ENCODE results near the gene NFIA.

The NFIA gene

GRCh38 chr1:61442544-61442943 is 360.2 kb downstream of the NFIA start:
- Histone ChIP-seq H3K14ac (ENCODE audit: low read length in 2 of 2) (no peak overlapping the region), H2BK12ac (ENCODE audit: low read length in 2 of 2) (no peak overlapping the region), H3K9me3 (ENCODE audit: control insufficient read depth, low read length) (no peaks in the 10 kb centered on the region), H3K79me1 (replicated peaks; ENCODE audit: low read length, poor library complexity, severe bottlenecking) (no peaks in the 10 kb centered on the region), H3K18ac (ENCODE audit: low read depth in 1 of 2, low read length in 2 of 2) (no peak overlapping the region), H3K23ac (ENCODE audit: low read length in 2 of 2) (no peak overlapping the region), H2BK120ac (ENCODE audit: low read depth, low read length) (no peak overlapping the region), H3K4me2 (ENCODE audit: low read length, poor library complexity, severe bottlenecking) (no peak overlapping the region), H3K27ac (ENCODE audit: low read length, poor library complexity, severe bottlenecking) (no peak overlapping the region), H2BK15ac (ENCODE audit: low read depth, poor library complexity, severe bottlenecking) (no peak overlapping the region), H3K36me3 (ENCODE audit: control insufficient read depth in 1 of 2, insufficient read depth in 2 of 2, low read depth in 1 of 2, low read length in 2 of 2) (no peaks in the 10 kb centered on the region), H3K4ac (ENCODE audit: low read depth in 1 of 2, low read length in 2 of 2) (no peak overlapping the region), H2BK5ac (ENCODE audit: low read depth, low read length, poor library complexity, severe bottlenecking) (no peak overlapping the region), H2AK5ac (ENCODE audit: low read length, severe bottlenecking) (no peak overlapping the region), H2AFZ (ENCODE audit: low read depth, low read length) (no peak overlapping the region), H3K4me3 (ENCODE audit: insufficient read depth in 1 of 2, low read depth in 1 of 2, low read length in 2 of 2) (no peak overlapping the region), H3K9ac (ENCODE audit: low read length) (no peak overlapping the region), H4K8ac (ENCODE audit: low read length) (no peak overlapping the region), H3K4me1 (ENCODE audit: control insufficient read depth, insufficient read depth, low read depth, low read length) (peaks cover 3% of the 10 kb centered on the region), H3K27me3 (ENCODE audit: control insufficient read depth in 1 of 2, insufficient read depth in 1 of 2, low read length in 2 of 2) (peaks cover 0 to 19% of the 10 kb centered on the region in 2 experiments), H4K91ac (ENCODE audit: low read length) (no peak overlapping the region)
- WGBS, result no CpG with 5 or more reads among the region's 2 CpGs
- DNase-seq, result no peak

GRCh38 chr1:61444288-61444687 is 361.9 kb downstream of the NFIA start:
- WGBS, result 58% methylated on average over 4 of the region's 5 CpGs
- H3K36me3 ChIP-seq (ENCODE audit: control insufficient read depth in 1 of 2, insufficient read depth in 2 of 2, low read depth in 1 of 2, low read length in 2 of 2), result no peaks in the 10 kb centered on the region

GRCh38 chr1:61445269-61445825 is 363.0 kb downstream of the NFIA start:
- H3K4me2 ChIP-seq (ENCODE audit: low read length, poor library complexity, severe bottlenecking), result no peak overlapping the region
- 96% methylated on average over 5 of the region's 8 CpGs for WGBS
- no peak overlapping the region for H3K18ac ChIP-seq (ENCODE audit: low read depth in 1 of 2, low read length in 2 of 2)
- H2AK5ac ChIP-seq (ENCODE audit: low read length, severe bottlenecking), result no peak overlapping the region
- H3K14ac ChIP-seq (ENCODE audit: low read length in 2 of 2), result no peak overlapping the region
- H3K9me3 ChIP-seq (ENCODE audit: control insufficient read depth, low read length), result no peaks in the 10 kb centered on the region
- peaks cover 3% of the 10 kb centered on the region for H3K4me1 ChIP-seq (ENCODE audit: control insufficient read depth, insufficient read depth, low read depth, low read length)
- H3K23ac ChIP-seq (ENCODE audit: low read length in 2 of 2), result no peak overlapping the region
- H3K4me3 ChIP-seq (ENCODE audit: insufficient read depth in 1 of 2, low read depth in 1 of 2, low read length in 2 of 2), result no peak overlapping the region
- no peak overlapping the region for H3K9ac ChIP-seq (ENCODE audit: low read length)
- no peak overlapping the region for H2BK120ac ChIP-seq (ENCODE audit: low read depth, low read length)
- H4K8ac ChIP-seq (ENCODE audit: low read length), result no peak overlapping the region
- H3K27me3 ChIP-seq (ENCODE audit: control insufficient read depth in 1 of 2, insufficient read depth in 1 of 2, low read length in 2 of 2), result peaks cover 0 to 31% of the 10 kb centered on the region in 2 experiments
- H3K79me1 ChIP-seq (replicated peaks; ENCODE audit: low read length, poor library complexity, severe bottlenecking), result no peaks in the 10 kb centered on the region
- DNase-seq, result no peak
- no peak overlapping the region for H3K27ac ChIP-seq (ENCODE audit: low read length, poor library complexity, severe bottlenecking)
- no peaks in the 10 kb centered on the region for H3K36me3 ChIP-seq (ENCODE audit: control insufficient read depth in 1 of 2, insufficient read depth in 2 of 2, low read depth in 1 of 2, low read length in 2 of 2)
- H4K91ac ChIP-seq (ENCODE audit: low read length), result no peak overlapping the region
- H2AFZ ChIP-seq (ENCODE audit: low read depth, low read length), result no peak overlapping the region
- H3K4ac ChIP-seq (ENCODE audit: low read depth in 1 of 2, low read length in 2 of 2), result no peak overlapping the region
- H2BK5ac ChIP-seq (ENCODE audit: low read depth, low read length, poor library complexity, severe bottlenecking), result no peak overlapping the region
- H2BK12ac ChIP-seq (ENCODE audit: low read length in 2 of 2), result no peak overlapping the region
- no peak overlapping the region for H2BK15ac ChIP-seq (ENCODE audit: low read depth, poor library complexity, severe bottlenecking)

More at GRCh38 chr1:61444288-61444687, 361.9 kb downstream of the NFIA start:
- Histone ChIP-seq H2BK15ac (ENCODE audit: low read depth, poor library complexity, severe bottlenecking) (no peak overlapping the region), H3K4me2 (ENCODE audit: low read length, poor library complexity, severe bottlenecking) (no peak overlapping the region), H2AFZ (ENCODE audit: low read depth, low read length) (no peak overlapping the region), H3K27me3 (ENCODE audit: control insufficient read depth in 1 of 2, insufficient read depth in 1 of 2, low read length in 2 of 2) (peaks cover 0 to 24% of the 10 kb centered on the region in 2 experiments), H3K14ac (ENCODE audit: low read length in 2 of 2) (no peak overlapping the region), H3K4ac (ENCODE audit: low read depth in 1 of 2, low read length in 2 of 2) (no peak overlapping the region), H2BK120ac (ENCODE audit: low read depth, low read length) (no peak overlapping the region), H3K79me1 (replicated peaks; ENCODE audit: low read length, poor library complexity, severe bottlenecking) (no peaks in the 10 kb centered on the region), H3K4me3 (ENCODE audit: insufficient read depth in 1 of 2, low read depth in 1 of 2, low read length in 2 of 2) (no peak overlapping the region), H3K4me1 (ENCODE audit: control insufficient read depth, insufficient read depth, low read depth, low read length) (peaks cover 3% of the 10 kb centered on the region), H2BK5ac (ENCODE audit: low read depth, low read length, poor library complexity, severe bottlenecking) (no peak overlapping the region), H3K27ac (ENCODE audit: low read length, poor library complexity, severe bottlenecking) (no peak overlapping the region), H2AK5ac (ENCODE audit: low read length, severe bottlenecking) (no peak overlapping the region), H3K18ac (ENCODE audit: low read depth in 1 of 2, low read length in 2 of 2) (no peak overlapping the region), H3K9me3 (ENCODE audit: control insufficient read depth, low read length) (no peaks in the 10 kb centered on the region), H2BK12ac (ENCODE audit: low read length in 2 of 2) (no peak overlapping the region), H4K91ac (ENCODE audit: low read length) (no peak overlapping the region), H3K9ac (ENCODE audit: low read length) (no peak overlapping the region), H4K8ac (ENCODE audit: low read length) (no peak overlapping the region), H3K23ac (ENCODE audit: low read length in 2 of 2) (no peak overlapping the region)
- no peak for DNase-seq

- H3K4me1 ChIP-seq (ENCODE audit: control insufficient read depth, insufficient read depth, low read depth, low read length), result peaks cover 3% of the 10 kb centered on the region
- no peak overlapping the region for H3K18ac ChIP-seq (ENCODE audit: low read depth in 1 of 2, low read length in 2 of 2)
- H2BK120ac ChIP-seq (ENCODE audit: low read depth, low read length), result no peak overlapping the region
- no peaks in the 10 kb centered on the region for H3K9me3 ChIP-seq (ENCODE audit: control insufficient read depth, low read length)
- H4K91ac ChIP-seq (ENCODE audit: low read length), result no peak overlapping the region
- H3K4me2 ChIP-seq (ENCODE audit: low read length, poor library complexity, severe bottlenecking), result no peak overlapping the region
- H3K14ac ChIP-seq (ENCODE audit: low read length in 2 of 2), result no peak overlapping the region
- H3K4ac ChIP-seq (ENCODE audit: low read depth in 1 of 2, low read length in 2 of 2), result no peak overlapping the region
- no peak overlapping the region for H2AK5ac ChIP-seq (ENCODE audit: low read length, severe bottlenecking)
- H2BK12ac ChIP-seq (ENCODE audit: low read length in 2 of 2), result no peak overlapping the region
- H2BK15ac ChIP-seq (ENCODE audit: low read depth, poor library complexity, severe bottlenecking), result no peak overlapping the region
- no peak overlapping the region for H3K27ac ChIP-seq (ENCODE audit: low read length, poor library complexity, severe bottlenecking)
- no peaks in the 10 kb centered on the region for H3K36me3 ChIP-seq (ENCODE audit: control insufficient read depth in 1 of 2, insufficient read depth in 2 of 2, low read depth in 1 of 2, low read length in 2 of 2)
- H3K79me1 ChIP-seq (replicated peaks; ENCODE audit: low read length, poor library complexity, severe bottlenecking), result no peaks in the 10 kb centered on the region
- H3K23ac ChIP-seq (ENCODE audit: low read length in 2 of 2), result no peak overlapping the region
- H2AFZ ChIP-seq (ENCODE audit: low read depth, low read length), result no peak overlapping the region
- 93% methylated on average over 7 of the region's 7 CpGs for WGBS
- H3K4me3 ChIP-seq (ENCODE audit: insufficient read depth in 1 of 2, low read depth in 1 of 2, low read length in 2 of 2), result no peak overlapping the region
- no peak for DNase-seq
- H3K9ac ChIP-seq (ENCODE audit: low read length), result no peak overlapping the region
- H4K8ac ChIP-seq (ENCODE audit: low read length), result no peak overlapping the region
- H3K27me3 ChIP-seq (ENCODE audit: control insufficient read depth in 1 of 2, insufficient read depth in 1 of 2, low read length in 2 of 2), result peaks cover 0 to 34% of the 10 kb centered on the region in 2 experiments
- no peak overlapping the region for H2BK5ac ChIP-seq (ENCODE audit: low read depth, low read length, poor library complexity, severe bottlenecking)
These were observed 364.2 kb downstream of the NFIA start for GRCh38 chr1:61446531-61446991.

Measured in mesenchymal stem cell (in vitro differentiated cells and primary cell).